Thoracic aorta (tissue), 2 donors: ENCODE data around the gene RPRD2. TPM values are rescaled to one million over a fixed set of nuclear protein-coding genes. Genes with fewer than 3 reads are reported as not detected.

Source experiments
- ATAC-seq: fragments of 150-250 bp; one replicate; pipeline ENCODE4 v1.8.0; 2017; ENCODE audit warnings: low read depth; ENCODE audit not compliant: insufficient number of reproducible peaks, low FRiP score
- DNase-seq: peaks from one replicate; pipeline ENCODE4 v3.0.0-alpha.2; 2020; ENCODE audit warnings: low spot score
- H3K27ac ChIP-seq, 2 donors: fragments of 200-600 bp; sonication (generic); 1 replicate in 1 of 2; 2 replicates in 1 of 2; pipeline ENCODE4 v1.5.1; 2016; ENCODE audit warnings: mild to moderate bottlenecking in 2 of 2, moderate library complexity in 2 of 2
- H3K27me3 ChIP-seq: fragments of 200-600 bp; sonication (generic); replicated peaks from 2 replicates; pipeline ENCODE4 v1.6.0; 2016; ENCODE audit warnings: mild to moderate bottlenecking; ENCODE audit not compliant: insufficient read depth
- H3K36me3 ChIP-seq: fragments of 200-600 bp; sonication (generic); one replicate; pipeline ENCODE4 v1.5.1; 2016
- H3K4me1 ChIP-seq, 2 donors: fragments of 200-600 bp; sonication (generic); 1 replicate in 1 of 2; 2 replicates in 1 of 2; pipeline versions ENCODE4 v1.5.1 to v1.6.0; 2016; ENCODE audit warnings: low read depth in 2 of 2, mild to moderate bottlenecking in 1 of 2; ENCODE audit not compliant: control insufficient read depth in 1 of 2
- H3K4me3 ChIP-seq: fragments of 200-600 bp; sonication (generic); 2 replicates; pipeline ENCODE4 v1.5.1; 2016; ENCODE audit warnings: mild to moderate bottlenecking
- H3K9me3 ChIP-seq: fragments of 200-600 bp; sonication (generic); 2 replicates; pipeline ENCODE4 v1.5.1; 2016
- CTCF ChIP-seq: fragments of 200-600 bp; sonication (generic); IDR thresholded peaks from one replicate; pipeline ENCODE4 v1.5.1; 2019; ENCODE audit warnings: antibody characterized with exemption
- total RNA-seq, 2 donors: library from RNA; depleted of rRNA; stranded (reverse); fragments of >200 nt; gene quantifications; one replicate each; pipeline versions ENCODE4 v1.1.0 to v1.2.3, GENCODE V29; 2016

Gene RPRD2
- total RNA-seq, 2 donors from 2014 or later: 19.5 to 28.4 TPM

DNA sequence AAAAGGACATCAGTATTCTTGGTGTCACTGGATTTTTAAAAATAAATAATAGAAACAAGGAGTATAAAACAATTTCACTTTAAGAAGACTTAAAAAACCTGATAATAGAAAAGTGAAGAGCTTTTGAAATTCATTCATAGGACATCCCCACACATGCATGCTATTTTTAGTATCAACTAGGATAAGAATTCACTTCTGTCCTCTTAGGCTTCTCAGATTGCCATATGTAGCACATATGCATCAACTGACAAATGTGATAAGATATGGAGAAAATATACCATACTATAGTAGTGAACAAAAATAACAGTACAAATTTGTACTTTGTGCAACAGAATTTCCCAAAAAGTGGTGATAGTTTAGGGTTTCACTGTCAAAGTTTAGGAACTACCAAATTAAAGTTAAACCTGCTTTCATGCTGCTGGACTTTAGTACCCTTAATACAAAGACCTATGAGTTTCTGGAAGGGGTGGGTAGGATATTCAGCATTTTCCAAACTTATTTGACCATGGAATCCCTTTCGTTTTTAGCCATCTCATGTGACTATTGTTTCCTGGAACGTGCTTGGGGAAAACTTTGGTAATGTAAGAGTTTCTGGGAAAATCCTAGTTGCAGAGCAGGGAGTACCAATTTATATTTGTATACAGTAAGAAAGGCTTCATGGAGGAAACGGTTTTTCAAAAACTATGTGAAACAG, 19.8 kb downstream of the RPRD2 start:
- no peaks in the 10 kb centered on the region for H3K27me3 ChIP-seq
- H3K4me1 ChIP-seq: peaks cover 10 to 20% of the 10 kb centered on the region in 2 donors
- no peak overlapping the region for H3K4me3 ChIP-seq
- no peak for ATAC-seq
- H3K36me3 ChIP-seq: no peaks in the 10 kb centered on the region
- no peak for DNase-seq
- no peaks in the 10 kb centered on the region for H3K9me3 ChIP-seq
- TF ChIP-seq CTCF: no peak
- H3K27ac ChIP-seq: no peak overlapping the region

GRCh38 chr1:150385537-150386445, 21.8 kb downstream of the RPRD2 start:
- no peak overlapping the region for H3K27ac ChIP-seq
- no peaks in the 10 kb centered on the region for H3K36me3 ChIP-seq
- H3K9me3 ChIP-seq: no peaks in the 10 kb centered on the region
- H3K4me1 ChIP-seq: peaks cover 12 to 25% of the 10 kb centered on the region in 2 donors
- ATAC-seq: no peak
- no peak for TF ChIP-seq CTCF
- H3K27me3 ChIP-seq: no peaks in the 10 kb centered on the region
- no peak overlapping the region for H3K4me3 ChIP-seq
- DNase-seq: no peak

DNA sequence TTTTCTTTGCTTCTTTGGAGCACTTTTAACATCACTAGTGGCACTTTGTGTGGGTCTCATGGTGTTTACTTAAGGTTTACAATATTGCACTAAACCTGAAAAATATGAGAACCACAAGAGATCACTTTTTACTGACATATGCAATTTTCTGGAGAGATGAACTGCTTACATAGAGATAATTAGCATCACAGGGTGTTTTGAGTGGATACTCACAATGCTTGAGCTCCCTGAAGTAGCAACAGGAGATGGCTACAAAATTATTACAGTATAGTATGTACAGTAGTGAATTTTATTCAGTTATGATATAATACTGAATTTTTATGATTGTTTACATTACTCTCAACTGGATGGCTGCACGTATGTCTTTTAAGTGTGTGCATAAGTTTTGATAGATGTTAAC, 22.6 kb downstream of the RPRD2 start:
- Histone ChIP-seq H3K27ac (no peak overlapping the region), H3K9me3 (no peaks in the 10 kb centered on the region), H3K4me1 (peaks cover 12 to 25% of the 10 kb centered on the region in 2 donors), H3K4me3 (no peak overlapping the region), H3K27me3 (no peaks in the 10 kb centered on the region), H3K36me3 (no peaks in the 10 kb centered on the region)
- ATAC-seq (no peak), DNase-seq (no peak)
- TF ChIP-seq CTCF: no peak

- ATAC-seq: no peak
- no peaks in the 10 kb centered on the region for H3K36me3 ChIP-seq
- H3K4me3 ChIP-seq: no peak overlapping the region
- no peak for DNase-seq
- H3K27ac ChIP-seq: no peak overlapping the region
- H3K9me3 ChIP-seq: no peaks in the 10 kb centered on the region
- H3K27me3 ChIP-seq: no peaks in the 10 kb centered on the region
- H3K4me1 ChIP-seq: peaks cover 12 to 25% of the 10 kb centered on the region in 2 donors
- no peak for TF ChIP-seq CTCF
Measured at GRCh38 chr1:150387200-150387599, 23.3 kb downstream of the RPRD2 start.

DNA sequence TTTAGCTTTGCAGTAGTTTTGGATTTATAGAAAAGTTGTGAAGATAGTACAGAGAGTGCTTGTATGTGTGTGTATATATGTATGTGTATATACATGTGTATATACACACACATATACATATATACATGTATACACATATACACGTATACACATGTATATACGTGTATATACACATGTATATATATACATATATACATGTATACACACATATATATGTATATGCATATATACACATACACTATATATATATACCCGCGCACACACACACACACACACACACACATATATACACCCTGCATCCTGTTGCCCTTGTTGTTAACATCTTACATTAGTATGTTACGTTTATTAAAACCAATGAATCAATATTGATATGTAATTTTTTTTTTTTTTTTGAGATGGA, 24.3 kb downstream of the RPRD2 start:
- ATAC-seq (no peak), DNase-seq (no peak)
- Histone ChIP-seq H3K4me3 (no peak overlapping the region), H3K36me3 (no peaks in the 10 kb centered on the region), H3K27me3 (no peaks in the 10 kb centered on the region), H3K4me1 (peaks cover 12 to 20% of the 10 kb centered on the region in 2 donors), H3K9me3 (no peaks in the 10 kb centered on the region), H3K27ac (no peak overlapping the region)
- no peak for TF ChIP-seq CTCF
